HCT116 (cell line): ENCODE measurements around the gene CLTC.

Experiments
- CTCF ChIP-seq, 3 experiments: fragments of 200-600 bp in 1 of 3; sonication (generic) in 1 of 3; IDR thresholded peaks in 2 of 3; conservative IDR thresholded peaks in 1 of 3; 2 replicates each; pipeline ENCODE4 v1.5.1; 2012 to 2017; ENCODE audit warnings: low read depth in 2 of 3, low read length in 2 of 3, antibody characterized with exemption in 1 of 3, borderline replicate concordance in 1 of 3, control low read depth in 1 of 3, mild to moderate bottlenecking in 1 of 3, mixed read lengths in 1 of 3, mixed run types in 1 of 3, moderate library complexity in 1 of 3; ENCODE audit not compliant: insufficient read depth in 1 of 3
- EZH2 ChIP-seq: fragments of 200-600 bp; sonication (generic); IDR thresholded peaks from 2 replicates; pipeline ENCODE4 v1.6.1; 2017; ENCODE audit warnings: antibody characterized with exemption, mixed run types
- MAX ChIP-seq: IDR thresholded peaks from 2 replicates; pipeline ENCODE4 v1.6.1; 2012
- POLR2A ChIP-seq: IDR thresholded peaks from 2 replicates; pipeline ENCODE4 v1.7.0; 2011; ENCODE audit warnings: borderline replicate concordance; ENCODE audit not compliant: insufficient read depth, insufficient read length; ENCODE audit errors: extremely low read depth
- RAD21 ChIP-seq: IDR thresholded peaks from 2 replicates; pipeline ENCODE4 v1.6.1; 2012; ENCODE audit warnings: low read depth, mild to moderate bottlenecking
- REST ChIP-seq: IDR thresholded peaks from 2 replicates; pipeline ENCODE4 v1.6.1; 2012; ENCODE audit warnings: low read depth
- SIN3A ChIP-seq: IDR thresholded peaks from 2 replicates; pipeline ENCODE4 v1.6.1; 2012; ENCODE audit warnings: low read depth
- SP1 ChIP-seq: IDR thresholded peaks from 2 replicates; pipeline ENCODE4 v1.6.1; 2012; ENCODE audit warnings: low read depth
- SRF ChIP-seq: IDR thresholded peaks from 2 replicates; pipeline ENCODE4 v1.6.1; 2012; ENCODE audit warnings: low read depth

GRCh38 chr17:59745040-59745439 lies 125.3 kb downstream of the CLTC start:
- TF ChIP-seq SIN3A (no peak), CTCF (IDR thresholded peaks at IDR 0.05 in 2 of 3, conservative IDR thresholded peaks at IDR 0.05 in 1 of 3; ENCODE audit: borderline replicate concordance in 1 of 3, insufficient read depth in 1 of 3, low read depth in 2 of 3, low read length in 2 of 3) (no peak), MAX (no peak), POLR2A (no peak), SP1 (no peak), SRF (no peak), REST (no peak), RAD21 (no peak), EZH2 (no peak)
